GM23338 (cell line): ENCODE results near the gene PTGR3. TPM values are rescaled to one million over a fixed set of nuclear protein-coding genes. Genes with fewer than 3 reads are reported as not detected.

Source experiments
- polyA plus RNA-seq: library from polyadenylated mRNA; unstranded; fragments of >200 nt; fragmentation: Nextera tagmentation; extraction: Ambion mirVana; gene quantifications from 2 replicates; pipeline ENCODE4 v1.2.1, GENCODE V29; 2016
- total RNA-seq: library from RNA; depleted of rRNA; stranded (reverse); fragments of >200 nt; shearing (Covaris generic); gene quantifications from 2 replicates; pipeline ENCODE4 v1.2.3, GENCODE V29; 2014; rRNA removed

The PTGR3 gene
- total and polyA plus RNA-seq, 2 experiments from 2014 or later = 0.84 to 1.5 TPM

Other genes starting within 250 kb of the PTGR3 start
- 0.38 and 1.2 TPM in 2 replicates for gene TSHZ1, start 1.7 kb upstream of the PTGR3 start, total RNA-seq
- gene TSHZ1, start 1.7 kb upstream of the PTGR3 start, polyA plus RNA-seq = 0.23 TPM in 1 of 2 replicates, not detected in the other
- not detected in 2 replicates for gene SMIM21, start 218.6 kb upstream of the PTGR3 start, total RNA-seq
- gene SMIM21, start 218.6 kb upstream of the PTGR3 start, polyA plus RNA-seq = not detected in 2 replicates